Glutamatergic neuron (in vitro differentiated cells): ENCODE results near the gene MEGF11. TPM values are rescaled to one million over a fixed set of nuclear protein-coding genes. Genes with fewer than 3 reads are reported as not detected.

ENCODE experiments used
- DNase-seq: peaks from one replicate; pipeline ENCODE4 v3.0.0; 2022
- H3K27ac Mint-ChIP-seq: one replicate; pipeline ENCODE4 v1.8.0; 2020; ENCODE audit warnings: mild to moderate bottlenecking, mixed read lengths, inconsistent platforms; ENCODE audit not compliant: unreplicated experiment
- H3K27me3 Mint-ChIP-seq: one replicate; pipeline ENCODE4 v1.8.0; 2020; ENCODE audit warnings: mild to moderate bottlenecking, moderate library complexity, mixed read lengths, inconsistent platforms; ENCODE audit not compliant: unreplicated experiment
- H3K36me3 Mint-ChIP-seq: one replicate; pipeline ENCODE4 v1.8.0; 2020; ENCODE audit warnings: mild to moderate bottlenecking, mixed read lengths, inconsistent platforms; ENCODE audit not compliant: unreplicated experiment
- H3K4me1 Mint-ChIP-seq: one replicate; pipeline ENCODE4 v1.8.0; 2020; ENCODE audit warnings: mild to moderate bottlenecking, low read depth, mixed read lengths, inconsistent platforms; ENCODE audit not compliant: unreplicated experiment
- H3K4me3 Mint-ChIP-seq: one replicate; pipeline ENCODE4 v1.8.0; 2020; ENCODE audit warnings: mild to moderate bottlenecking, mixed read lengths, inconsistent platforms; ENCODE audit not compliant: unreplicated experiment
- H3K9me3 Mint-ChIP-seq: one replicate; pipeline ENCODE4 v1.8.0; 2020; ENCODE audit warnings: mild to moderate bottlenecking, moderate library complexity, mixed read lengths, inconsistent platforms; ENCODE audit not compliant: unreplicated experiment
- total RNA-seq: library from RNA; stranded (reverse); fragmentation: NEBNext Ultra II Directional; extraction: Animal tissue kit (Norgen Biotek cat#: 25700); gene quantifications from one replicate; pipeline ENCODE4 v1.2.1, GENCODE V29; 2021; ENCODE audit not compliant: unreplicated experiment
- TF ChIP-seq, protein P1 (sequence below): fragments of 200-600 bp; sonication (generic); IDR thresholded peaks from one replicate; pipeline ENCODE4 v1.5.0; 2021; ENCODE audit not compliant: partially characterized antibody, unreplicated experiment

The MEGF11 gene
- total RNA-seq, 1 donor from 2014 or later = 2.6 TPM

DNA sequence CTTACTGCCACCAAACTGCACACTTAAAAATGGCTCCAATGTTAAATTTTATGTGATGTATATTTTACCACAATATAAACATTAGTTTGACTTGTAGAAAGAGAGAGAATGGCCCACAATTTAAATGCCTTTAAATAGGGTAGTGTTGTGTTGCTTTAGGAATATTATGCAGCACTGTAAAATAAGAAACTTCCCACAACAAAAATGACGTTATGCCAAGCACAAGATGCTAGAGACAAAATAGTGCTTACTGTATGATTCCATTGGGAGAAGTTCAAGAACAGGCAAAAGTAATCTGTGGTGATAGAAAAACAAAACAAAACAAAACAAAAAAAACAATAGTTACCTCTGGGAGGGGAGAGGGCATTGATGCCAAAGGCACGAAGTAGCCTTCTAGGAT, 91.3 kb downstream of the MEGF11 start:
- Mint-ChIP-seq H3K27me3 (peaks cover 7% of the 10 kb centered on the region), H3K4me1 (peaks cover 21% of the 10 kb centered on the region), H3K4me3 (no peak overlapping the region), H3K9me3 (peaks cover 3% of the 10 kb centered on the region), H3K27ac (no peak overlapping the region), H3K36me3 (peaks cover 8% of the 10 kb centered on the region)
- TF ChIP-seq, protein P1, sequence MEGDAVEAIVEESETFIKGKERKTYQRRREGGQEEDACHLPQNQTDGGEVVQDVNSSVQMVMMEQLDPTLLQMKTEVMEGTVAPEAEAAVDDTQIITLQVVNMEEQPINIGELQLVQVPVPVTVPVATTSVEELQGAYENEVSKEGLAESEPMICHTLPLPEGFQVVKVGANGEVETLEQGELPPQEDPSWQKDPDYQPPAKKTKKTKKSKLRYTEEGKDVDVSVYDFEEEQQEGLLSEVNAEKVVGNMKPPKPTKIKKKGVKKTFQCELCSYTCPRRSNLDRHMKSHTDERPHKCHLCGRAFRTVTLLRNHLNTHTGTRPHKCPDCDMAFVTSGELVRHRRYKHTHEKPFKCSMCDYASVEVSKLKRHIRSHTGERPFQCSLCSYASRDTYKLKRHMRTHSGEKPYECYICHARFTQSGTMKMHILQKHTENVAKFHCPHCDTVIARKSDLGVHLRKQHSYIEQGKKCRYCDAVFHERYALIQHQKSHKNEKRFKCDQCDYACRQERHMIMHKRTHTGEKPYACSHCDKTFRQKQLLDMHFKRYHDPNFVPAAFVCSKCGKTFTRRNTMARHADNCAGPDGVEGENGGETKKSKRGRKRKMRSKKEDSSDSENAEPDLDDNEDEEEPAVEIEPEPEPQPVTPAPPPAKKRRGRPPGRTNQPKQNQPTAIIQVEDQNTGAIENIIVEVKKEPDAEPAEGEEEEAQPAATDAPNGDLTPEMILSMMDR = no peak
- no peak for DNase-seq

DNA sequence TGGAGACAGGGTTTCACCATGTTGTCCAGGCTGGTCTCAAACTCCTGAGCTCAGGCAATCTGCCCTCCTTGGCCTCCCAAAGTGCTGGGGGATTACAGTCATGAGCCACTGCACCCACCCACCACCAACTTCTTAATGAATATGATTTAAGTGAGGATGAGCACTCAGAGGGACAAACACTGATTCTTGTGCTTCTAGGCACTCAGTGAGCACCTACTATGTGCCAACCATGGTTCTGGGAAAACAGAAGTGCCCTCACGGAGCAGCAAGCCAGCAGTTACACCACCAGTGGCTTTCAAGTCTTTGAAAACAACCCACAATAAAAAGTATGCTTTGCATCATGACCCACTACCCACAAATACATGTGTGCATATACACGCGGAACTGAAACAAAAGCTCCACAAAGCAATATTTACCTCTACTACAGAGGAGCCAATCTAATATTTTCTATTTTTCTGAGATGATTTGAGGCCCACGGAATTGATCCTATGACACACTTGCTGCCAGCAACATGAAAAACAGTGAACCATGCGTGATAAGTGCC, 91.9 kb downstream of the MEGF11 start:
- peaks cover 7% of the 10 kb centered on the region for H3K27me3 Mint-ChIP-seq
- peaks cover 3% of the 10 kb centered on the region for H3K9me3 Mint-ChIP-seq
- no peak for DNase-seq
- H3K4me3 Mint-ChIP-seq = no peak overlapping the region
- H3K36me3 Mint-ChIP-seq = peaks cover 8% of the 10 kb centered on the region
- TF ChIP-seq, protein P1 = no peak
- H3K27ac Mint-ChIP-seq = no peak overlapping the region
- H3K4me1 Mint-ChIP-seq = peaks cover 21% of the 10 kb centered on the region

DNA sequence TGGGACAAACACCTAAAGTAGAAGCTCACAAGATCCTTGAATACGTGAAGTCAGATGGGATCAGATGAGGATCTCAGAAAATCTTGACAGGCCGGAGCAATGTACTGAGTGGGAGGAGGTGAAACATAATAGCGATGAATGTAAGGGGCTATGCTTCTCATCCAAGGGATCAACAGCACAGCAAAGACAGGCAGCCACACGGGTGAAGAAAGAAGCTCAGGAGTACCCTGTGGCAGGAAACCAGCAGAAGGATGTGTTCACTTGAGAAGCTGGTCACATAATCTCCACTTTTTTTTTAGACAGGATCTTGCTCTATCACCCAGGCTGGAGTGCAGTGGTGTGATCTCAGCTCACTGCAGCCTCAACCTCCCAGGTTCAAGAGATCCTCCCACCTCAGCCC, 92.4 kb downstream of the MEGF11 start:
- TF ChIP-seq, protein P1 = no peak
- Mint-ChIP-seq H3K36me3 (peaks cover 8% of the 10 kb centered on the region), H3K9me3 (peaks cover 3% of the 10 kb centered on the region), H3K4me3 (no peak overlapping the region), H3K4me1 (peaks cover 16% of the 10 kb centered on the region), H3K27ac (no peak overlapping the region), H3K27me3 (peaks cover 9% of the 10 kb centered on the region)
- DNase-seq = no peak

DNA sequence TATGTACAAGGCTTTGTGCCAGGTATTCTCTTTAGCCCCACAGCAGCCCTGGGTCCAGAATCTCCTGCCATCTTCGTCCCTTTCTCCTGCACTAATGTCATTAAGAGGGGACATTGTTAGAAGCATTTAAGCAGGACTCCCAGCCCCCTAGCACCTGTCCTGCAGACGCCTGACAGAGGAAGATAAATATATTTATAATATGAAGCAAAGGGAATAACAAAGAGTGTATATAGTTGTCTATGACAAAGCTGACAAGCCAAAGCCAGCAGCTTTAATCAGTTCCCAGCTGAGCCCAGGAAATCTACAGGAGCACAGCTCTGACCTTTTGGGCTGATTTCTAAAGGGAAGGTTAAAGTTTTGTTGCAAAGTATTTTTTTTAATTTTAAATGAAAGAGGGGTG, 96.0 kb downstream of the MEGF11 start:
- H3K36me3 Mint-ChIP-seq = peaks cover 6% of the 10 kb centered on the region
- peaks cover 4% of the 10 kb centered on the region for H3K9me3 Mint-ChIP-seq
- no peak overlapping the region for H3K27ac Mint-ChIP-seq
- peaks cover 7% of the 10 kb centered on the region for H3K27me3 Mint-ChIP-seq
- DNase-seq = no peak
- peaks cover 2% of the 10 kb centered on the region for H3K4me1 Mint-ChIP-seq
- TF ChIP-seq, protein P1 = no peak
- H3K4me3 Mint-ChIP-seq = no peak overlapping the region

DNA sequence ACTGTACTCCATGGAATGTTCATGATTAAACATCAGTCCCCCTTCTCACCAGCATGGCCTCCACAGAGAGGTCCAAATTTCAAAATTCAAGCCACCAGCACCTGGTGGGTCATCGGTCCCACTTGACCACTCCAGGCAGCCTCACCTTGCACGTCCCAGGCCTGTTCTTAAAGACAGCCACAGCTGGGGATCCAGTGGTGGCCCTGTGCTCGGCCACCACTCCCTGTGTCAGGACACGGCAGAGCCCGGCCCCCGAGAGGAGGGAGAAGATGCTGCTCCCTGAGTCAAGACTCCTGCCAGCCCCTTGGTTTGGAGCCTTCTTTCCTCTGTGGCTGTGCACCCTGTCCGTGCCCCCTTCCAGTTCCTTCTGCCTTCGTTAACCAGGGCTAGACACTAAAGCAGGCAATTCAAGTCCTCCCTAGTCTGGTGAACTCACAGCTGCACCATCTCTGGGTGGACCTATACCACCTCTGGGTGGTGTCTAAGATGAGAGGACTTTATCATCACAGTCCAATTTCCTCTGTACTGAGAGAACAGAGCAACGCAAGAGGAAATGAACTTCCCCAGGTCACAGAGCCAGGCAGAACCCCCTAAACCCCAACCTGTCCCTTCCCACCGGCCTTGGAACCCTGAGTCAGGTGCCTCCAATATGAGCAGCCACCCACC, 97.1 kb downstream of the MEGF11 start:
- Mint-ChIP-seq H3K9me3 (peaks cover 4% of the 10 kb centered on the region), H3K4me3 (no peak overlapping the region), H3K27me3 (peaks cover 7% of the 10 kb centered on the region), H3K4me1 (peaks cover 2% of the 10 kb centered on the region), H3K27ac (no peak overlapping the region), H3K36me3 (no peaks in the 10 kb centered on the region)
- TF ChIP-seq, protein P1 = no peak
- DNase-seq = no peak
